Measurements from ENCODE around the gene BRAF. TPM values are rescaled to one million over a fixed set of nuclear protein-coding genes. Genes with fewer than 3 reads are reported as not detected.

Gene BRAF
- total RNA-seq, 1 experiment from 2014 or later: 29.7 TPM

Other genes with a start within 250 kb of the BRAF start
- 143 TPM for gene NDUFB2, start 228.2 kb downstream of the BRAF start, total RNA-seq (2021; ENCODE audit: unreplicated experiment)
- 77.3 TPM for gene MRPS33, start 90.0 kb upstream of the BRAF start, total RNA-seq (2021; ENCODE audit: unreplicated experiment)
- 0.02 TPM for gene TMEM178B, start 149.1 kb upstream of the BRAF start, total RNA-seq (2021; ENCODE audit: unreplicated experiment)

Measured in HCT116 (cell line).